Calu3 (cell line): ENCODE results near the gene NEU3. TPM values are rescaled to one million over a fixed set of nuclear protein-coding genes. Genes with fewer than 3 reads are reported as not detected.
"Not testable (repeated sequence)": the region's sequence is repeated elsewhere in the genome, so short reads cannot be mapped to it uniquely, and the experiment has no call there.

Source experiments
- BruUV-seq: library from RNA; stranded (reverse); fragments of 400-500 nt; replicated peaks from 2 replicates; lab custom pipeline; 2021; lab: Mats Ljungman, UMichigan
- CTCF ChIA-PET: fragments of 300-600 bp; sonication (Branson Sonifier 250); formaldehyde crosslinking; loops from one replicate; lab custom pipeline; 2022; ENCODE audit warnings: antibody characterized with exemption; lab: Charles Lee
- DNase-seq: peaks from one replicate; pipeline ENCODE4 v3.0.0; 2022
- H3K27ac Mint-ChIP-seq: one replicate; pipeline ENCODE4 v1.8.0; 2022; ENCODE audit warnings: mixed read lengths; ENCODE audit not compliant: unreplicated experiment
- H3K27me3 Mint-ChIP-seq: one replicate; pipeline ENCODE4 v1.8.0; 2022; ENCODE audit warnings: mixed read lengths; ENCODE audit not compliant: unreplicated experiment
- H3K36me3 Mint-ChIP-seq: one replicate; pipeline ENCODE4 v1.8.0; 2022; ENCODE audit warnings: mild to moderate bottlenecking, moderate library complexity, mixed read lengths; ENCODE audit not compliant: insufficient read depth, unreplicated experiment
- H3K4me1 Mint-ChIP-seq: one replicate; pipeline ENCODE4 v1.8.0; 2022; ENCODE audit warnings: mild to moderate bottlenecking, low read depth, mixed read lengths; ENCODE audit not compliant: unreplicated experiment
- H3K4me3 Mint-ChIP-seq: one replicate; pipeline ENCODE4 v1.8.0; 2022; ENCODE audit warnings: mild to moderate bottlenecking, low read depth, moderate library complexity, mixed read lengths; ENCODE audit not compliant: unreplicated experiment
- H3K9me3 Mint-ChIP-seq: one replicate; pipeline ENCODE4 v1.8.0; 2022; ENCODE audit warnings: low read depth, mixed read lengths; ENCODE audit not compliant: unreplicated experiment
- CTCF ChIP-seq: fragments of 200-600 bp; IDR thresholded peaks from one replicate; pipeline ENCODE4 v1.8.0; 2022; ENCODE audit warnings: antibody characterized with exemption; ENCODE audit not compliant: unreplicated experiment
- intact Hi-C: fragments of 100-400 bp; cut with micrococcal nuclease; formaldehyde crosslinking; loops from one replicate; pipeline ENCODE4 v1.10.0; 2022; ENCODE audit not compliant: unreplicated experiment
- total RNA-seq: library from RNA; stranded (reverse); gene quantifications from 2 replicates; pipeline ENCODE4 v1.2.3, GENCODE V29; 2022

NEU3 gene
- total RNA-seq, 1 experiment from 2014 or later = 11.4 TPM

GRCh38 chr11:75041263-75041662, 52.5 kb downstream of the NEU3 start:
- H3K36me3 Mint-ChIP-seq = no peaks in the 10 kb centered on the region
- H3K4me1 Mint-ChIP-seq = peaks cover 53% of the 10 kb centered on the region
- intact Hi-C loops = no loop called here
- DNase-seq = no peak
- BruUV-seq = no TSS peak
- TF ChIP-seq CTCF = no peak
- H3K27ac Mint-ChIP-seq = no peak overlapping the region
- no peaks in the 10 kb centered on the region for H3K27me3 Mint-ChIP-seq
- no peaks in the 10 kb centered on the region for H3K9me3 Mint-ChIP-seq
- CTCF ChIA-PET = interaction anchor here (0.7 kb wide), 1 partner anchor 9 kb away, joined by 3 read pairs; no protein-coding TSS in a partner anchor
- H3K4me3 Mint-ChIP-seq = no peak overlapping the region

- BruUV-seq, H3K36me3 Mint-ChIP-seq, DNase-seq, intact Hi-C loops, H3K4me3 Mint-ChIP-seq, H3K27me3 Mint-ChIP-seq, H3K9me3 Mint-ChIP-seq, H3K27ac Mint-ChIP-seq: not testable (repeated sequence)
- CTCF ChIA-PET = interaction anchor here (0.6 kb wide), 1 partner anchor 222 kb away, joined by 4 read pairs; no protein-coding TSS in a partner anchor
- H3K4me1 Mint-ChIP-seq = peaks cover 55% of the 10 kb centered on the region
Measured at GRCh38 chr11:75041821-75042220, 53.1 kb downstream of the NEU3 start.

GRCh38 chr11:75044381-75045170, 55.8 kb downstream of the NEU3 start:
- H3K27me3 Mint-ChIP-seq, H3K36me3 Mint-ChIP-seq, H3K9me3 Mint-ChIP-seq, BruUV-seq, intact Hi-C loops: not testable (repeated sequence)
- Mint-ChIP-seq H3K4me3 (peak overlapping the region; percentile 44), H3K27ac (peak overlapping the region; percentile 34), H3K4me1 (peaks cover 80% of the 10 kb centered on the region)
- CTCF ChIA-PET = interaction anchor here (0.8 to 1.0 kb wide), 2 partner anchors 12 to 22 kb away, joined by 3 read pairs; no protein-coding TSS in a partner anchor
- DNase-seq = peak; percentile 47

GRCh38 chr11:75046668-75047067, 57.9 kb downstream of the NEU3 start:
- BruUV-seq = not testable (repeated sequence)
- peak overlapping the region; percentile 81 for H3K27ac Mint-ChIP-seq

GRCh38 chr11:75047191-75047590, 58.5 kb downstream of the NEU3 start:
- peak overlapping the region; percentile 24 for H3K4me3 Mint-ChIP-seq
- no peak for TF ChIP-seq CTCF
- H3K27ac Mint-ChIP-seq = peak overlapping the region; percentile 81
- BruUV-seq = no TSS peak
- no peaks in the 10 kb centered on the region for H3K27me3 Mint-ChIP-seq
- CTCF ChIA-PET = interaction anchor here (1.0 kb wide), 1 partner anchor 25 kb away, joined by 4 read pairs; no protein-coding TSS in a partner anchor
- DNase-seq = no peak
- H3K9me3 Mint-ChIP-seq = no peaks in the 10 kb centered on the region
- intact Hi-C loops = no loop called here
- H3K4me1 Mint-ChIP-seq = peaks cover 84% of the 10 kb centered on the region
- no peaks in the 10 kb centered on the region for H3K36me3 Mint-ChIP-seq

More at GRCh38 chr11:75046668-75047067, 57.9 kb downstream of the NEU3 start:
- H3K27me3 Mint-ChIP-seq, intact Hi-C loops, DNase-seq, H3K9me3 Mint-ChIP-seq, H3K36me3 Mint-ChIP-seq: not testable (repeated sequence)
- CTCF ChIA-PET = interaction anchor here (1.0 kb wide), 1 partner anchor 24 kb away, joined by 4 read pairs; no protein-coding TSS in a partner anchor
- peak overlapping the region; percentile 24 for H3K4me3 Mint-ChIP-seq
- peaks cover 81% of the 10 kb centered on the region for H3K4me1 Mint-ChIP-seq

- peaks cover 66% of the 10 kb centered on the region for H3K4me1 Mint-ChIP-seq
- peak overlapping the region; percentile 58 for H3K4me3 Mint-ChIP-seq
- BruUV-seq, H3K27me3 Mint-ChIP-seq, H3K36me3 Mint-ChIP-seq, intact Hi-C loops, H3K9me3 Mint-ChIP-seq: not testable (repeated sequence)
- peak overlapping the region; percentile 81 for H3K27ac Mint-ChIP-seq
- peak; percentile 43 for DNase-seq
- CTCF ChIA-PET = interaction anchor here (0.6 to 1.2 kb wide), 2 partner anchors 18 to 128 kb away, joined by 3 read pairs; no protein-coding TSS in a partner anchor
Measured at GRCh38 chr11:75049501-75050266, 61.0 kb downstream of the NEU3 start.
